CD14-positive monocyte (primary cell): ENCODE data around the gene CRY2. TPM values are rescaled to one million over a fixed set of nuclear protein-coding genes. Genes with fewer than 3 reads are reported as not detected.

ENCODE experiments used
- DNase-seq, 3 donors: peaks; one replicate each; pipeline ENCODE4 v3.0.0-alpha.2; 2011 to 2022
- H2AFZ ChIP-seq: 2 replicates; pipeline ENCODE4 v1.6.0; 2012; ENCODE audit warnings: mild to moderate bottlenecking, low read depth, low read length, inconsistent platforms; ENCODE audit not compliant: insufficient read depth, poor library complexity, severe bottlenecking
- H3K27ac ChIP-seq, 2 donors: 1 replicate in 1 of 2; 2 replicates in 1 of 2; pipeline ENCODE4 v1.5.1; 2012 to 2013; ENCODE audit warnings: low read length in 2 of 2, control low read depth in 1 of 2, inconsistent platforms in 1 of 2, low read depth in 1 of 2, mild to moderate bottlenecking in 1 of 2
- H3K27me3 ChIP-seq, 2 donors: one replicate each; pipeline versions ENCODE4 v1.6.0 to v1.6.1; 2011 to 2013; ENCODE audit warnings: low read length in 2 of 2; ENCODE audit not compliant: control insufficient read depth in 2 of 2, insufficient read depth in 2 of 2
- H3K36me3 ChIP-seq, 2 donors: replicated peaks in 1 of 2; 1 replicate in 1 of 2; 2 replicates in 1 of 2; pipeline versions ENCODE4 v1.5.1 to v1.6.1; 2012 to 2013; ENCODE audit warnings: low read length in 2 of 2, control low read depth in 1 of 2, inconsistent platforms in 1 of 2, mild to moderate bottlenecking in 1 of 2; ENCODE audit not compliant: insufficient read depth in 2 of 2, control insufficient read depth in 1 of 2
- H3K4me1 ChIP-seq, 2 donors: 1 replicate in 1 of 2; 2 replicates in 1 of 2; pipeline versions ENCODE4 v1.5.1 to v1.6.1; 2012 to 2013; ENCODE audit warnings: low read length in 2 of 2, control low read depth in 1 of 2, inconsistent platforms in 1 of 2, mild to moderate bottlenecking in 1 of 2, moderate library complexity in 1 of 2; ENCODE audit not compliant: insufficient read depth in 2 of 2, control insufficient read depth in 1 of 2
- H3K4me2 ChIP-seq: replicated peaks from 2 replicates; pipeline ENCODE3; 2012; ENCODE audit warnings: low read length, moderate library complexity, mild to moderate bottlenecking; ENCODE audit not compliant: poor library complexity, severe bottlenecking; ENCODE audit errors: extremely low read depth
- H3K4me3 ChIP-seq, 3 experiments: fragments of 200-600 bp in 1 of 3; sonication (generic) in 1 of 3; replicated peaks in 1 of 3; 1 replicate in 2 of 3; 2 replicates in 1 of 3; pipeline ENCODE4 v1.5.1; 2011 to 2013; ENCODE audit warnings: low read length in 3 of 3, mild to moderate bottlenecking in 3 of 3, control low read depth in 2 of 3, low read depth in 2 of 3, inconsistent platforms in 1 of 3, moderate library complexity in 1 of 3
- H3K79me2 ChIP-seq: 2 replicates; pipeline ENCODE4 v1.6.0; 2012; ENCODE audit warnings: mild to moderate bottlenecking, control low read depth, inconsistent platforms, low read length, moderate library complexity; ENCODE audit not compliant: insufficient read depth
- H3K9ac ChIP-seq: 2 replicates; pipeline ENCODE4 v1.6.0; 2017; ENCODE audit warnings: low read length, mild to moderate bottlenecking; ENCODE audit not compliant: insufficient read depth, poor library complexity, severe bottlenecking
- H3K9me3 ChIP-seq, 2 donors: replicated peaks in 1 of 2; 1 replicate in 1 of 2; 2 replicates in 1 of 2; pipeline versions ENCODE4 v1.5.1 to v1.6.1; 2012 to 2013; ENCODE audit warnings: low read length in 2 of 2, control low read depth in 1 of 2; ENCODE audit not compliant: control insufficient read depth in 1 of 2, insufficient read depth in 1 of 2
- H4K20me1 ChIP-seq: 2 replicates; pipeline ENCODE4 v1.6.0; 2012; ENCODE audit warnings: mild to moderate bottlenecking, low read length, control low read depth, moderate library complexity; ENCODE audit not compliant: insufficient read depth
- H3K27ac Mint-ChIP-seq, 7 donors: one replicate each; pipeline ENCODE4 v1.8.0; 2020; ENCODE audit warnings: mild to moderate bottlenecking in 7 of 7, mixed read lengths in 7 of 7, moderate library complexity in 6 of 7, inconsistent platforms in 2 of 7
- H3K27me3 Mint-ChIP-seq, 3 donors: one replicate each; pipeline ENCODE4 v1.8.0; 2021 to 2022; ENCODE audit warnings: low read depth in 3 of 3, mild to moderate bottlenecking in 3 of 3, mixed read lengths in 3 of 3, moderate library complexity in 3 of 3, inconsistent platforms in 1 of 3
- H3K36me3 Mint-ChIP-seq, 2 donors: one replicate each; pipeline ENCODE4 v1.8.0; 2020; ENCODE audit warnings: mixed read lengths in 2 of 2, inconsistent platforms in 1 of 2, mild to moderate bottlenecking in 1 of 2
- H3K4me1 Mint-ChIP-seq: one replicate; pipeline ENCODE4 v1.8.0; 2020; ENCODE audit warnings: mild to moderate bottlenecking, mixed read lengths
- H3K4me3 Mint-ChIP-seq, 2 donors: one replicate each; pipeline ENCODE4 v1.8.0; 2020; ENCODE audit warnings: mild to moderate bottlenecking in 2 of 2, mixed read lengths in 2 of 2, moderate library complexity in 1 of 2
- H3K9me3 Mint-ChIP-seq, 7 donors: one replicate each; pipeline ENCODE4 v1.8.0; 2020 to 2022; ENCODE audit warnings: mixed read lengths in 7 of 7, mild to moderate bottlenecking in 6 of 7, moderate library complexity in 6 of 7, inconsistent platforms in 2 of 7
- CTCF ChIP-seq: fragments of 200-600 bp; IDR thresholded peaks from one replicate; pipeline ENCODE4 v1.8.0; 2022; ENCODE audit warnings: antibody characterized with exemption, mild to moderate bottlenecking
- WGBS: methylation state at CpG from one replicate; pipeline ENCODE4 v1.1.5; 2013; ENCODE audit warnings: missing lambda C conversion rate; ENCODE audit not compliant: insufficient coverage; 5-methylcytosine and 5-hydroxymethylcytosine counted together
- intact Hi-C, 2 donors: fragments of 100-400 bp; cut with micrococcal nuclease; formaldehyde crosslinking; loops; one replicate each; pipeline versions ENCODE4 v1.15.0 to v1.15.1; 2023
- polyA plus RNA-seq, 3 donors: library from polyadenylated mRNA; depleted of rRNA in 1 of 3; unstranded in 2 of 3; stranded (reverse) in 1 of 3; fragments of 300-500 nt in 2 of 3; fragments of >200 nt in 1 of 3; fragmentation: Illumina TruSeq in 2 of 3; gene quantifications; 1 replicate in 2 of 3; 2 replicates in 1 of 3; pipeline ENCODE4 v1.2.3, GENCODE V29; 2012 to 2021

CRY2 gene
- polyA plus RNA-seq, 3 donors: 5.1 to 12.5 (median 7.2) TPM

- H2AFZ ChIP-seq: no peak overlapping the region
- H3K27ac Mint-ChIP-seq: peak overlapping the region in 3 of 7 donors; percentile 19 to 90 (median 67)
- no peaks in the 10 kb centered on the region for H3K9me3 Mint-ChIP-seq
- peaks cover 8 to 17% of the 10 kb centered on the region in 2 donors for H3K36me3 Mint-ChIP-seq
- no peak overlapping the region for H3K9ac ChIP-seq
- H3K36me3 ChIP-seq: peaks cover 0 to 2% of the 10 kb centered on the region in 2 donors
- H3K4me1 ChIP-seq: peaks cover 37 to 41% of the 10 kb centered on the region in 2 donors
- peaks cover 3 to 11% (median 4%) of the 10 kb centered on the region in 3 donors for H3K27me3 Mint-ChIP-seq
- H3K79me2 ChIP-seq: peaks cover 57% of the 10 kb centered on the region
- peak overlapping the region; percentile 87 for H3K4me2 ChIP-seq
- H4K20me1 ChIP-seq: peaks cover 45% of the 10 kb centered on the region
- no peak for DNase-seq
- peak overlapping the region in 1 of 3 experiments; percentile 93 for H3K4me3 ChIP-seq
- no peaks in the 10 kb centered on the region for H3K27me3 ChIP-seq
- TF ChIP-seq CTCF: no peak
- no peaks in the 10 kb centered on the region for H3K9me3 ChIP-seq
- 97% methylated on average over 6 of the region's 8 CpGs for WGBS
- intact Hi-C loops: loop anchor here (5.0 kb wide), 3 partner anchors 41 to 274 kb away; partner anchors contain the start of genes PEX16 (in 2 of the 2), PHF21A (in 1 of the 2) and SLC35C1 (in 1 of the 2)
- H3K4me3 Mint-ChIP-seq: peak overlapping the region; percentile 5 to 86
- peaks cover 49% of the 10 kb centered on the region for H3K4me1 Mint-ChIP-seq
- H3K27ac ChIP-seq: no peak overlapping the region
Observed at GRCh38 chr11:45848654-45849081, 1.4 kb downstream of the CRY2 start.

GRCh38 chr11:45850446-45850845 is 3.2 kb downstream of the CRY2 start:
- no peaks in the 10 kb centered on the region for H3K9me3 ChIP-seq
- H3K4me1 Mint-ChIP-seq: peaks cover 44% of the 10 kb centered on the region
- peaks cover 2 to 5% of the 10 kb centered on the region in 2 donors for H3K36me3 ChIP-seq
- TF ChIP-seq CTCF: no peak
- no peak overlapping the region for H2AFZ ChIP-seq
- no peak overlapping the region for H3K4me3 ChIP-seq
- no peak for DNase-seq
- peaks cover 61% of the 10 kb centered on the region for H4K20me1 ChIP-seq
- peaks cover 13 to 22% of the 10 kb centered on the region in 2 donors for H3K36me3 Mint-ChIP-seq
- no peak overlapping the region for H3K4me3 Mint-ChIP-seq
- H3K4me2 ChIP-seq: no peak overlapping the region
- H3K9me3 Mint-ChIP-seq: no peaks in the 10 kb centered on the region
- peak overlapping the region in 2 of 7 donors; percentile 40 to 50 for H3K27ac Mint-ChIP-seq
- H3K4me1 ChIP-seq: peaks cover 29 to 35% of the 10 kb centered on the region in 2 donors
- H3K79me2 ChIP-seq: peaks cover 62% of the 10 kb centered on the region
- no peak overlapping the region for H3K27ac ChIP-seq
- peaks cover 0 to 6% (median 0%) of the 10 kb centered on the region in 3 donors for H3K27me3 Mint-ChIP-seq
- WGBS: 100% methylated on average over 2 of the region's 2 CpGs
- intact Hi-C loops: no loop called here
- H3K9ac ChIP-seq: no peak overlapping the region
- H3K27me3 ChIP-seq: no peaks in the 10 kb centered on the region
